BJ (cell line): ENCODE results near the gene TRPM2. TPM values are rescaled to one million over a fixed set of nuclear protein-coding genes. Genes with fewer than 3 reads are reported as not detected.

Source experiments
- CTCF ChIA-PET: fragments of 350-600 bp; formaldehyde crosslinking; extraction: SDS; loops from one replicate; lab custom pipeline; 2021; ENCODE audit warnings: antibody characterized with exemption, inconsistent platforms; lab: Yijun Ruan, JAX
- POLR2A ChIA-PET: fragments of 300-600 bp; sonication (Branson Sonifier 250); formaldehyde crosslinking; extraction: SDS; loops from one replicate; lab custom pipeline; 2021; ENCODE audit warnings: antibody characterized with exemption; lab: Charles Lee
- DNase-seq: peaks from one replicate; pipeline ENCODE4 v3.0.0-alpha.2; 2011; ENCODE audit warnings: low read depth
- H3K27me3 ChIP-seq: 2 replicates; pipeline ENCODE4 v1.6.0; 2011; ENCODE audit warnings: low read length; ENCODE audit not compliant: control insufficient read depth, insufficient read depth
- H3K36me3 ChIP-seq: 2 replicates; pipeline ENCODE4 v1.5.1; 2011; ENCODE audit warnings: low read length; ENCODE audit not compliant: control insufficient read depth, insufficient read depth
- H3K4me3 ChIP-seq: 2 replicates; pipeline ENCODE4 v1.5.1; 2011; ENCODE audit warnings: low read depth, mild to moderate bottlenecking, control low read depth, low read length
- CTCF ChIP-seq: IDR thresholded peaks from 2 replicates; pipeline ENCODE4 v1.5.1; 2011; ENCODE audit warnings: low read depth, mild to moderate bottlenecking, control low read depth, inconsistent platforms, low read length, moderate library complexity; ENCODE audit not compliant: insufficient read depth
- polyA plus RNA-seq: library from polyadenylated mRNA; depleted of rRNA; stranded (reverse); fragments of >200 nt; gene quantifications from 2 replicates; pipeline ENCODE4 v1.2.3, GENCODE V29; 2011

TRPM2 gene
- polyA plus RNA-seq, 1 experiment, result not detected

GRCh38 chr21:44326272-44326647, 27.2 kb upstream of the TRPM2 start:
- Histone ChIP-seq H3K27me3 (no peaks in the 10 kb centered on the region), H3K4me3 (no peak overlapping the region), H3K36me3 (peaks cover 30% of the 10 kb centered on the region)
- no peak for TF ChIP-seq CTCF
- no peak for DNase-seq
- ChIA-PET POLR2A (no interaction called here), CTCF (no interaction called here)

- DNase-seq, result no peak
- peaks cover 28% of the 10 kb centered on the region for H3K36me3 ChIP-seq
- H3K4me3 ChIP-seq, result no peak overlapping the region
- POLR2A ChIA-PET, result no interaction called here
- no peaks in the 10 kb centered on the region for H3K27me3 ChIP-seq
- CTCF ChIA-PET, result no interaction called here
- TF ChIP-seq CTCF, result no peak
Measured at GRCh38 chr21:44326716-44327602, 26.5 kb upstream of the TRPM2 start.

GRCh38 chr21:44327603-44327974, 25.8 kb upstream of the TRPM2 start:
- no peak for TF ChIP-seq CTCF
- no peak for DNase-seq
- ChIA-PET CTCF (interaction anchor here (0.7 kb wide), 1 partner anchor 11 kb away, joined by 3 read pairs; no protein-coding TSS in a partner anchor), POLR2A (no interaction called here)
- no peak overlapping the region for H3K4me3 ChIP-seq
- H3K36me3 ChIP-seq, result peaks cover 22% of the 10 kb centered on the region
- no peaks in the 10 kb centered on the region for H3K27me3 ChIP-seq

- Histone ChIP-seq H3K27me3 (no peaks in the 10 kb centered on the region), H3K4me3 (no peak overlapping the region), H3K36me3 (peaks cover 21% of the 10 kb centered on the region)
- POLR2A ChIA-PET, result no interaction called here
- CTCF ChIA-PET, result interaction anchor here (0.7 kb wide), 1 partner anchor 10 kb away, joined by 3 read pairs; no protein-coding TSS in a partner anchor
- TF ChIP-seq CTCF, result no peak
- no peak for DNase-seq
Measured at GRCh38 chr21:44328242-44328895, 25.1 kb upstream of the TRPM2 start.
